HG03558 (cell line): ENCODE data around the gene SEMA5B.

Experiments
- ATAC-seq: cut with Tn5 transposase; IDR thresholded peaks from one replicate; pipeline ENCODE4 v1.9.1; 2021; ENCODE audit warnings: moderate number of reproducible peaks; ENCODE audit not compliant: unreplicated experiment; ENCODE audit errors: extremely low read depth

SEMA5B gene

DNA sequence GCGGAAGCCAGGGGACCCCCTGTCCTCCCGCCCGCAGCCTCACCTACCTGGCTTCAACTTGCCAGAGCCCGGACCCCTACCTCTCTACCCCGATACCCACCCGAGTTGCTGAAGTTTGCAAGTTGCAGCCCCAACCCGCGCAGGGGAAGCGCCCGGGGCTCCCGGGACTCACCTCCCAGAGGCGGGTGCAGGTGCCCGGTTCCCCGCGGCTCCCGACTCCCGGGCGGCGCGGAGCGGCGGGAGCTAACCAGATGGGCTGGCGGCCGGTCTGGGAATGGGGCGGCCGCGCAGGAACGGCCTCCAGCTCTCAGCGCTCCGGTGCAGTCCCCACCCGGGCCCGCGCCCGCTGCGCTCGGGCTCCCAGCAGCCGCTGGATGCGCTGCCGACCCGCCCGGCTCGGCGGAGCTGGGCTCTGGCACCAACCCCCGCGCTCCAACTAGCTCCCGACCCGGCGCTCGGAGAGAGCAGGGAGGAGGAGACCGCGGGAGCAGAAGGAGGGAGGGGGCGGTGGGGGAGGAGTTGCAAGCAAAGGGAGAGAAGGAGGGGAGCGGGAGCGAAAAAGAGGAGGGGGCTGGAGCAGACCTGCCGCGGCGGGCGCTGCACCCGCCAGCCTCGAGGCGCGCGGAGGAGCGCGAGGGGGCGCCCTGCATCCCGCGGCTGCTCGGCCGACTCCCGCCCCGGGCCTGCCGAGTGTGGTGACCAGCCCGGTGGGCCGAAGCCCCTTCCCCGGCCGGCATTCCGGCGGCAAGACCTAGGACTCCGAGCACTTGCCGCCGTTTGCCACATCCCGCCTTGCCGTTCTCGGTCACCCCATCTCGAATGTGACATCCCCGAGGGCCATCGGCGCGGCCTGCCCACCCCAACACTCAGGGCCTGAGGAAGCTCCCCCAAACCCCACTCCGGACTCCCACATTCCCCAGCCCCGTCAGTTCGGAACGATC is at the start of gene SEMA5B:
Gene SEMA5B (minus strand): TSS at position 472 of the 941 bp plus-strand sequence. CDS start 66,500 bp downstream, outside the sequence.
- ATAC-seq: no peak

DNA sequence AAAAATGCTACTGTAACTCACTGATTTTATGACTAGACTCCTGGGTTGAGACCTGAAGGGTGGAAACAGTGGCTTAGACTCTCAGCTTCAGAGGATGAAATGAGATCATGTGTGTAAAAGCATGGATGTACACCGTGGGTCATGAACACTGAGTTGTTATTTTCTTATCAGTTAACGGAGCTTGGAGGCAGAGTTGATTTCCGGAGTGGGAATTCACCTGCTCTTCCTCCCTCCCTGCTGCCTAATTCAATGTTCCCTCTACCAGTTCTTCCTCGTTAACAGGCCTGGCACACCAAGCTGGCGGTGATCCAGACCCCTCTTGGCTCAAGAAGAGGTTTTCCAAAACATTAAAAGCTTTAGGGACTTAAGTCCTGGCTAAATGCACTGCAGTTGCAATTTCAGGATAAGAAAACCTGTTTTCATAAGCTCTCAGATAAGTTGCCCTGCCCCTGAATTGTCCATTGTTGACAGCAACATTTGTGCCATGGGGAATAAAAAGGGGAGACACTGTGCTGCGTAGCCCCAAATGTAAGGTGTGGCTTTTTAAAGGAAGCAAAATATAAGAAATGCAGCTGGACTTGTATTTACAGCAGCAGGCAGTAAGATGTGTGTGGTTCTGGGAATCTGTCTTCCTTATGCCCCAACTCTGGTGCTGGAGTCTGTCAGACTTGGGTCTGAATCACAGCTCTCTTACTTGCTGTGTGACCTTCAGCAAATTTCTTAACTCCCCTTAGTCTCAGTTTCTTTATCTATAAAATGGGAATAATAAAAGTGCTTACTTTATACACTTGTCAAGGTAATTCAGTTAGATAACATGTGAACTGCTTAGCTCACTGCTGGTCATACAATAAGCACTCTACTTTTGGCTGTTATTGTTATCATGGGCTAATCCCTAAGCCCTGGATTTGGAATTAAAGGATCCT is 49.2 kb upstream of the SEMA5B start:
- no peak for ATAC-seq

GRCh38 chr3:123076112-123076495 is 48.5 kb upstream of the SEMA5B start:
- no peak for ATAC-seq

- ATAC-seq: no peak
Measured at GRCh38 chr3:123075359-123075758, 47.8 kb upstream of the SEMA5B start.

GRCh38 chr3:123072564-123072963 is 45.0 kb upstream of the SEMA5B start:
- no peak for ATAC-seq

- no peak for ATAC-seq
Measured at GRCh38 chr3:123072152-123072551, 44.6 kb upstream of the SEMA5B start.

GRCh38 chr3:123071581-123071980 is 44.0 kb upstream of the SEMA5B start:
- no peak for ATAC-seq

DNA sequence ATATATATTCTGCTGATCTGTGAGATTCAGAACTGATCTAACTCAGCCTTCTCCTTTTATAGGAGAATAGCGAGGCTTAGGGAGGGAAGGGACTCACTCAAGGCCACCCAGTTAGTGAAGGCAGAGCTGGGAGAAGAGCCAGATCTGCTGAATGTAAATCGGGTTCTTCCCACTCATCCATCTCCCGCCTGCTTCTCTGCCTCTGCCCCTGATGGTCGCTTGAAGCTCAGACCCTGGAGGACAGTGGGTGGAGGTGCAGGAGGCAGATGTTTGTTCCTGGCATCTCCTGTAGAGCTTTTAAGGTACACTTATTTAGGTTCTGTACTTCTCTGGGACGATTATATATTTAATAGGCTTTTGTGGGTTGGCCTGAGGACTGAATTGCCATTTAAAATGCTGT is 43.6 kb upstream of the SEMA5B start:
- no peak for ATAC-seq

GRCh38 chr3:123070510-123070909 is 42.9 kb upstream of the SEMA5B start:
- ATAC-seq: no peak

DNA sequence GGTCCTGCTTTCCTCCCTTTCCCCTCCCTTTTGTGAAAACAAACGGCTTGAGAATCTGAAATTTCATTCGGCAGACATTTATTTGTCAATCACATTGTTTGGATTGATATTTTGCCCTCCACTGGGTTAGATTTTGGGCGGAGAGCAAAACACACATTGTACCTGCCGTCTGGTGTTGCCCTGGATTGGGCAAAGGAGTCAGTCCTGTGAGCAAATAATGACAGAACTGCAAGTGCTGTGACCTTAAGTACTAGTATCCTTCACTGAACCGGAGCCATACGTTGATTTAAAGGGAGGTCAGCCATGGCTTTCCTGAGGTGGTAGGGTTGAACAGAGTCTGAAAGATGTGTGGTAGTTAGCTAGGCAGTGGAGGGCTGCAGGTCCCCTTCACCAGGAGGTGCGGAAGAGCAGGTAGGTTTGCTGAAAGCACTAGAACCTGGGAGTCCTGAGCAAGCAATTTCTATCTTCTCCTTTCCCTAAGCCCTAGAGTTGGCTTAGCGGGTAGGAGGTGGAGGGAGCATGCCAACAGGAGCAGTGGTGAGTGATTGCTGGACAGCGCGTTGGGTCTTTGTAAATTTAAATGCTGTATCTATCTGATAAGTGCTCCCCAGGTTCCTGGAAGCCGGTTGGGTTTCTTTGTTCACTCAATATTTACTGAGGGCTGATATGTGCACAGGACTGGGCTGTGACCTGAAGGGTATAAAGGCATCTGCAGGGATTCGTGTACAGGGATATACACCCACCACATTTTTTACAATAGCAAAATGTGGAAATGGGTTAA is 41.2 kb upstream of the SEMA5B start:
- ATAC-seq: no peak

DNA sequence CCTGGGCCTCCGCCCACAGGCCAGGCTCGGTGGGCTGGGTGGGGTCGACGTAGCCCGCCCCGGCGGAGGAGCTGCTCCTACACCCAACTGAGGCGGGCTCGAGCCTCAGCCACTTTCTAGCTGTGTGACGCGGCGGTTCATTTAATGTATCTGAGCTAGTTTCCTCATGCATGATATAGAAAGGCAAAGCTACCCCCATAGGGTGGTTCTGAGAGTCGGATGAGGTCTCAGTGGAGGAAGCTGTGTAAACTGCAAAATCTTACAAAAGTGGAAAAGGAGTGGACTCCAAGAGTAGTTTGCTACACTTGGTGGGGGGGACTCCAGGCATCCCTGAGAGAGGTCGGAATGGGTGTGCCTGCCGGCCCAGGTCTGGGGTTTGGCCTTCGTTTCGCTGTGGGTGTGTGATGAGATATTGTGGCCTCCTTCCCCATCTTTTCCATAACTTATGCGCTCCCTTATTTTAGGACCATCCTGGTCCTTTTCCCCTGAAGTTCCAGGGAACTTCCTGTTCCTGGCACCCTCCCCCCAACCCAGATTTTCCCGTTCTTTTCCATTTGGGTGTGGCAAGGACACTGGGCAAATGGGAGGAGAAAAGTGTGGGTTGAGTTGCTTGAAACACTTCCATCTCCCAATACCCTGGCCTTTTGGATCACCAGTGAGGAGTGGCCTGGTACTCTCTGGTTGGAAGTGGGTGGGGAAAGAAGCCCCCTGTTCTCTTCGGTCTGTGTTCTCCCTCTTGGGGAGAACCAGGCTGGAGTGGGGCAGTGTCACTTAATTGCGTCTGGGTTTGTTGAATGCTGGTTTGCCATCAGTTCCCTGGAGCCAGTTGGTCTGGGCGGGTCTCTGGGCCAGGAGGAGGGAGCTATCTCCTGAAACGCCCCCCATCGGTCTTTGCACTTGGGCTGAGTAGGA is 40.4 kb upstream of the SEMA5B start:
- no peak for ATAC-seq

- no peak for ATAC-seq
Measured at GRCh38 chr3:123066896-123067688, 39.5 kb upstream of the SEMA5B start, which contains the start of gene PDIA5. PDIA5 (plus strand) TSS chr3:123067025; CDS start chr3:123067165, 140 bp downstream.

- ATAC-seq: no peak
Measured at GRCh38 chr3:123066599-123066895, 39.0 kb upstream of the SEMA5B start.

- no peak for ATAC-seq
Measured at GRCh38 chr3:123064914-123065313, 37.4 kb upstream of the SEMA5B start.

- no peak for ATAC-seq
Measured at GRCh38 chr3:123064506-123064905, 36.9 kb upstream of the SEMA5B start.

- ATAC-seq: no peak
Measured at GRCh38 chr3:123063034-123063433, 35.5 kb upstream of the SEMA5B start.

DNA sequence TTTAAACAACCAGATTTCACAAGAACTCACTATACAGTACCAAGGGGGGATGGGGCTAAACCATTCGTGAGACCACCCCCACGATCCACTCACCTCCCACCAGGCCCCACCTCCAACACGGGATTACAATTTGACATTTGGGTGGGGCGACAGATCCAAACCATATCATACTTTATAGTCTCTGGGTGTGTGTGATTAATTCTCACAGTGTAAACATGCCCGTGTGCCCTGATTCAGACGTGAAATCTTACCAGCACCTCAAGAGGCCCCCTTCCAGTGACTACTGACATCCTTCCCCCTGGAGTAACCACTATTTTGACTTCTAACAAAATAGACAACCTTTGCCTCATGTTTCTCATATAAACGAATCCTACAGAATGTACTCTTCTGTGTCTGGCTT is 34.3 kb upstream of the SEMA5B start:
- ATAC-seq: no peak

- no peak for ATAC-seq
Measured at GRCh38 chr3:123060054-123060453, 32.5 kb upstream of the SEMA5B start.

GRCh38 chr3:123058505-123058904 is 30.9 kb upstream of the SEMA5B start:
- ATAC-seq: no peak
